ENCODE data around the gene ANKFN1. TPM values are rescaled to one million over a fixed set of nuclear protein-coding genes. Genes with fewer than 3 reads are reported as not detected.

The ANKFN1 gene
- total and polyA plus RNA-seq, 10 of the 15 experiments (the other 5 are each of a cell fraction or from before 2014, with no cell fraction given) = 0.19 TPM; not detected in 9

DNA sequence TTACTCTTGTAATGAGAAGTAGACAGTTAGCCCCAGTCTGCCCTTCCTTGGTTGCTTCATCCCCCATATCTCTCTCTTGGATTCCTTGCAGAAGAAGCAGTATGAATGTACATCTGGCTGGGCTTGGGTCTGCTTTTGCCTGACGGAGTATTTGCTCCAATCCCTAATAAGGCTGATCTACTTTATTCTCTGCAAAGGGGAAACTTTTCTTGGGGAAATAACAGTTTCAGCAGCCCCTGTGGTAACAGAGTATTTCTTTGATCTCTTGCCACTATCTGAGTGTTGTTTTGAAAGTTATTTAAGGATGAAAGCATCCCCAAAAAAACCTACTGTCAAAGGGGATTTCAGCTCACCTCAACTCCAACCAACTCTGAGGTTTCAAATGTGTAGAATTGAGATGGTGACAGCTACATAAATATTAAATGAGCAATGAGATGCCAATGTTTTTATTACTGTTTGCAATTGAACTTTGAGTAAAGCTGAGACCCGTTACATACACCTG, 271.3 kb downstream of the ANKFN1 start:
- Histone ChIP-seq H3K27me3 (replicated peaks in 1 of 2; ENCODE audit: control insufficient read depth in 2 of 2, insufficient read depth in 2 of 2, low read length in 1 of 2) (no peaks in the 10 kb centered on the region), H3K27ac (ENCODE audit: control insufficient read depth, insufficient read depth) (no peak overlapping the region), H3K4me2 (ENCODE audit: control insufficient read depth, insufficient read depth) (no peak overlapping the region), H3K36me3 (ENCODE audit: control insufficient read depth in 2 of 2, insufficient read depth in 2 of 2, low read length in 1 of 2) (no peaks in the 10 kb centered on the region), H3K4me1 (ENCODE audit: control insufficient read depth, insufficient read depth, low read length) (0 out of 2 replicates have a peak, but pooled peaks cover 3% of the 10 kb centered on the region), H3K9me3 (replicated peaks; ENCODE audit: control insufficient read depth, insufficient read depth, low read length) (no peaks in the 10 kb centered on the region), H3K4me3 (no peak overlapping the region), H4K20me1 (ENCODE audit: control insufficient read depth, insufficient read depth) (no peaks in the 10 kb centered on the region), H2AFZ (ENCODE audit: control insufficient read depth, low read depth, low read length) (no peak overlapping the region), H3K9ac (ENCODE audit: control insufficient read depth, insufficient read depth, low read length) (no peak overlapping the region), H3K79me2 (ENCODE audit: control insufficient read depth, insufficient read depth, low read length) (no peaks in the 10 kb centered on the region)
- peak; percentile 51 for TF ChIP-seq IKZF1 (conservative IDR thresholded peaks at IDR 0.05)
- TF ChIP-seq FOXM1 (IDR thresholded peaks at IDR 0.05; ENCODE audit: low read depth, low read length) = peak; percentile 69; the same call in 1 of the 2 replicates
- TF ChIP-seq KLF5 (IDR thresholded peaks at IDR 0.05; ENCODE audit: partially characterized antibody) = no peak
- TF ChIP-seq, protein P1, sequence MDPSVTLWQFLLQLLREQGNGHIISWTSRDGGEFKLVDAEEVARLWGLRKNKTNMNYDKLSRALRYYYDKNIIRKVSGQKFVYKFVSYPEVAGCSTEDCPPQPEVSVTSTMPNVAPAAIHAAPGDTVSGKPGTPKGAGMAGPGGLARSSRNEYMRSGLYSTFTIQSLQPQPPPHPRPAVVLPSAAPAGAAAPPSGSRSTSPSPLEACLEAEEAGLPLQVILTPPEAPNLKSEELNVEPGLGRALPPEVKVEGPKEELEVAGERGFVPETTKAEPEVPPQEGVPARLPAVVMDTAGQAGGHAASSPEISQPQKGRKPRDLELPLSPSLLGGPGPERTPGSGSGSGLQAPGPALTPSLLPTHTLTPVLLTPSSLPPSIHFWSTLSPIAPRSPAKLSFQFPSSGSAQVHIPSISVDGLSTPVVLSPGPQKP (IDR thresholded peaks at IDR 0.05; ENCODE audit: low read depth, low read length) = no peak
- peak; percentile 29 for TF ChIP-seq MEF2B (IDR thresholded peaks at IDR 0.05; ENCODE audit: partially characterized antibody, poor library complexity, severe bottlenecking)
- peak; percentile 87 for TF ChIP-seq RUNX3 (IDR thresholded peaks at IDR 0.05; ENCODE audit: low read length)
- peak; percentile 70 for TF ChIP-seq MEF2A (IDR thresholded peaks at IDR 0.05; ENCODE audit: insufficient read depth, low read depth, low read length)
- TF ChIP-seq TCF7 (IDR thresholded peaks at IDR 0.05; ENCODE audit: borderline replicate concordance) = peak; percentile 95
- TF ChIP-seq NFIC (IDR thresholded peaks at IDR 0.05; ENCODE audit: low read depth, low read length) = peak; percentile 69; the same call in 1 of the 2 replicates
- no peak for TF ChIP-seq ZNF217 (IDR thresholded peaks at IDR 0.05)
- TF ChIP-seq JUNB (IDR thresholded peaks at IDR 0.05) = peak; percentile 20; the same call in 1 of the 2 replicates
- TF ChIP-seq, protein P2, sequence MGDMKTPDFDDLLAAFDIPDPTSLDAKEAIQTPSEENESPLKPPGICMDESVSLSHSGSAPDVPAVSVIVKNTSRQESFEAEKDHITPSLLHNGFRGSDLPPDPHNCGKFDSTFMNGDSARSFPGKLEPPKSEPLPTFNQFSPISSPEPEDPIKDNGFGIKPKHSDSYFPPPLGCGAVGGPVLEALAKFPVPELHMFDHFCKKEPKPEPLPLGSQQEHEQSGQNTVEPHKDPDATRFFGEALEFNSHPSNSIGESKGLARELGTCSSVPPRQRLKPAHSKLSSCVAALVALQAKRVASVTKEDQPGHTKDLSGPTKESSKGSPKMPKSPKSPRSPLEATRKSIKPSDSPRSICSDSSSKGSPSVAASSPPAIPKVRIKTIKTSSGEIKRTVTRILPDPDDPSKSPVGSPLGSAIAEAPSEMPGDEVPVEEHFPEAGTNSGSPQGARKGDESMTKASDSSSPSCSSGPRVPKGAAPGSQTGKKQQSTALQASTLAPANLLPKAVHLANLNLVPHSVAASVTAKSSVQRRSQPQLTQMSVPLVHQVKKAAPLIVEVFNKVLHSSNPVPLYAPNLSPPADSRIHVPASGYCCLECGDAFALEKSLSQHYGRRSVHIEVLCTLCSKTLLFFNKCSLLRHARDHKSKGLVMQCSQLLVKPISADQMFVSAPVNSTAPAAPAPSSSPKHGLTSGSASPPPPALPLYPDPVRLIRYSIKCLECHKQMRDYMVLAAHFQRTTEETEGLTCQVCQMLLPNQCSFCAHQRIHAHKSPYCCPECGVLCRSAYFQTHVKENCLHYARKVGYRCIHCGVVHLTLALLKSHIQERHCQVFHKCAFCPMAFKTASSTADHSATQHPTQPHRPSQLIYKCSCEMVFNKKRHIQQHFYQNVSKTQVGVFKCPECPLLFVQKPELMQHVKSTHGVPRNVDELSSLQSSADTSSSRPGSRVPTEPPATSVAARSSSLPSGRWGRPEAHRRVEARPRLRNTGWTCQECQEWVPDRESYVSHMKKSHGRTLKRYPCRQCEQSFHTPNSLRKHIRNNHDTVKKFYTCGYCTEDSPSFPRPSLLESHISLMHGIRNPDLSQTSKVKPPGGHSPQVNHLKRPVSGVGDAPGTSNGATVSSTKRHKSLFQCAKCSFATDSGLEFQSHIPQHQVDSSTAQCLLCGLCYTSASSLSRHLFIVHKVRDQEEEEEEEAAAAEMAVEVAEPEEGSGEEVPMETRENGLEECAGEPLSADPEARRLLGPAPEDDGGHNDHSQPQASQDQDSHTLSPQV (IDR thresholded peaks at IDR 0.05) = no peak
- no peak for TF ChIP-seq POU2F2 (IDR thresholded peaks at IDR 0.05; ENCODE audit: borderline replicate concordance, low read depth, low read length)
- 0 out of 2 replicates have a peak, but pooled peaks have one; percentile 20 for TF ChIP-seq CREB1 (IDR thresholded peaks at IDR 0.05; ENCODE audit: low read depth)
- TF ChIP-seq, protein P3, sequence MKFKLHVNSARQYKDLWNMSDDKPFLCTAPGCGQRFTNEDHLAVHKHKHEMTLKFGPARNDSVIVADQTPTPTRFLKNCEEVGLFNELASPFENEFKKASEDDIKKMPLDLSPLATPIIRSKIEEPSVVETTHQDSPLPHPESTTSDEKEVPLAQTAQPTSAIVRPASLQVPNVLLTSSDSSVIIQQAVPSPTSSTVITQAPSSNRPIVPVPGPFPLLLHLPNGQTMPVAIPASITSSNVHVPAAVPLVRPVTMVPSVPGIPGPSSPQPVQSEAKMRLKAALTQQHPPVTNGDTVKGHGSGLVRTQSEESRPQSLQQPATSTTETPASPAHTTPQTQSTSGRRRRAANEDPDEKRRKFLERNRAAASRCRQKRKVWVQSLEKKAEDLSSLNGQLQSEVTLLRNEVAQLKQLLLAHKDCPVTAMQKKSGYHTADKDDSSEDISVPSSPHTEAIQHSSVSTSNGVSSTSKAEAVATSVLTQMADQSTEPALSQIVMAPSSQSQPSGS (IDR thresholded peaks at IDR 0.05; ENCODE audit: low read length) = peak; percentile 49; the same call in 1 of the 2 replicates
- TF ChIP-seq SRF (IDR thresholded peaks at IDR 0.05; ENCODE audit: low read depth in 2 of 2, low read length in 2 of 2) = 0 out of 4 replicates have a peak, but pooled peaks of 1 of the 2 experiments have one; percentile 22
- TF ChIP-seq IKZF2 (IDR thresholded peaks at IDR 0.05) = peak; percentile 30 to 46; a peak in 2 of 4 replicates
- no peak for TF ChIP-seq POLR2AphosphoS5 (IDR thresholded peaks at IDR 0.05; ENCODE audit: low read length)
- ChIA-PET RAD21 (ENCODE audit: unreplicated experiment) (no interaction called here), CTCF (no interaction called here), POLR2A (interaction anchor here (0.9 kb wide), 1 partner anchor 12 kb away, joined by 4 read pairs; no protein-coding TSS in a partner anchor), SMC1A (ENCODE audit: uncharacterized antibody, unreplicated experiment) (no interaction called here)
- intact Hi-C loops (cut with micrococcal nuclease; ENCODE audit: unreplicated experiment) = no loop called here
- DNase-seq (ENCODE audit: low read depth, low spot score) = no peak
- in situ Hi-C loops (cut with MboI) = no loop called here
- WGBS (ENCODE audit: insufficient coverage, insufficient replicate concordance, low lambda C conversion rate, missing lambda C conversion rate) = 0% methylated on average over 2 of the region's 2 CpGs
- no peak for FAIRE-seq
- no TSS peak for BruUV-seq (replicated peaks)
- ATAC-seq = peak; percentile 71
